Upper lobe of left lung (tissue), 6 donors: ENCODE results near the gene TENM4. TPM values are rescaled to one million over a fixed set of nuclear protein-coding genes. Genes with fewer than 3 reads are reported as not detected.
A peak's percentile ranks its signal among the peaks of the same experiment; 100 is the strongest.

Experiments
- ATAC-seq, 2 donors: fragments of 200-7000 bp; cut with Tn5 transposase; one replicate each; pipeline ENCODE4 v1.9.1; 2022; ENCODE audit warnings: mild to moderate bottlenecking in 2 of 2, moderate library complexity in 2 of 2; ENCODE audit not compliant: low FRiP score in 2 of 2
- DNase-seq, 2 donors: peaks; one replicate each; pipeline ENCODE4 v3.0.0-alpha.2; 2019 to 2020
- H3K27ac ChIP-seq, 4 donors: fragments of 200-600 bp; sonication (generic); one replicate each; pipeline ENCODE4 v1.5.1; 2016 to 2019
- H3K27me3 ChIP-seq, 4 donors: fragments of 200-600 bp; sonication (generic); one replicate each; pipeline ENCODE4 v1.5.1; 2017 to 2019
- H3K36me3 ChIP-seq, 4 donors: fragments of 200-600 bp; sonication (generic); one replicate each; pipeline ENCODE4 v1.5.1; 2016 to 2019
- H3K4me1 ChIP-seq, 4 donors: fragments of 200-600 bp; sonication (generic); one replicate each; pipeline ENCODE4 v1.5.1; 2018 to 2019
- H3K4me3 ChIP-seq, 4 donors: fragments of 200-600 bp; sonication (generic); one replicate each; pipeline ENCODE4 v1.5.1; 2017 to 2019; ENCODE audit warnings: mild to moderate bottlenecking in 2 of 4, moderate library complexity in 1 of 4
- H3K9me3 ChIP-seq, 4 donors: fragments of 200-600 bp; sonication (generic); one replicate each; pipeline ENCODE4 v1.5.1; 2018 to 2019
- CTCF ChIP-seq, 6 experiments: fragments of 450-650 bp in 4 of 6; fragments of 200-600 bp in 2 of 6; sonication (generic) in 2 of 6; IDR thresholded peaks; one replicate each; pipeline ENCODE4 v1.5.1; 2016 to 2019; ENCODE audit warnings: antibody characterized with exemption in 6 of 6
- EP300 ChIP-seq, 4 donors: sonication (generic); formaldehyde crosslinking; IDR thresholded peaks; one replicate each; pipeline ENCODE4 v1.5.1; 2017; ENCODE audit warnings: antibody characterized with exemption in 4 of 4, control low read depth in 2 of 4
- POLR2A ChIP-seq, 4 donors: fragments of 450-650 bp; IDR thresholded peaks; one replicate each; pipeline ENCODE4 v1.5.1; 2016 to 2017; ENCODE audit warnings: antibody characterized with exemption in 4 of 4, mild to moderate bottlenecking in 2 of 4
- POLR2AphosphoS5 ChIP-seq, 2 donors: sonication (generic); formaldehyde crosslinking; IDR thresholded peaks; one replicate each; pipeline ENCODE4 v1.5.1; 2017; ENCODE audit warnings: antibody characterized with exemption in 2 of 2
- WGBS, 2 donors: methylation state at CpG; one replicate each; pipeline ENCODE4 v1.1.5; 2017 to 2018; 5-methylcytosine and 5-hydroxymethylcytosine counted together
- total RNA-seq, 6 donors: library from RNA; depleted of rRNA in 4 of 6; stranded (reverse); fragments of >200 nt in 4 of 6; gene quantifications; one replicate each; pipeline versions ENCODE4 v1.1.0 to v1.2.1, GENCODE V29; 2016 to 2021
- donor health status: DM: no; HTN: no; CAD: no; lungs with moderate emphysema.
- donor health status: DM: no; HTN: yes; CAD: no; lungs with severe emphysema.

Gene TENM4
- total RNA-seq, 6 donors from 2014 or later: 0.11 to 20.0 (median 3.7) TPM

DNA sequence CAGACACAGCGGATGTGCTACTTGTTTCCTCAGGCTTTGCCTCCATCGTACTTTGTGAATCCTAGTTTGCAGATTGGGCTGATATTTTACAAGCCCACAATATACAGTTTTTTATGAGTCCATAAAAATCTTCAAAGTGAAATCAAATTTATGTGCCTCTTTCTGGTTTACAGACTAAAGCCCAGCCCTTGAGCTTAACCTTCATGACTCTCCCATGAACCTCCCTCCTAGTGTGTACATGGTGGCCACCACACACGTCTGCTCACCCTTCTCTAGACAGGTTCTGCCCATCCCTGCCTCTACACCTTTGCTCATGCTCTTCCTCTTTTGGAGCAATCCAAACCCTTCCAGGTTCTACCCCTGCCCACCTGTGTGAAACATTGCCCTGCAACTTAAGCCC, 129.4 kb downstream of the TENM4 start:
- Histone ChIP-seq H3K4me1 (no peaks in the 10 kb centered on the region), H3K27me3 (no peaks in the 10 kb centered on the region), H3K4me3 (no peak overlapping the region), H3K36me3 (no peaks in the 10 kb centered on the region), H3K9me3 (no peaks in the 10 kb centered on the region), H3K27ac (no peak overlapping the region)
- TF ChIP-seq CTCF (IDR thresholded peaks at IDR 0.05) (no peak), EP300 (IDR thresholded peaks at IDR 0.05) (no peak), POLR2A (IDR thresholded peaks at IDR 0.05) (no peak), POLR2AphosphoS5 (IDR thresholded peaks at IDR 0.05) (no peak)
- 89 to 92% methylated on average over 3 of the region's 3 CpGs for WGBS, 2 donors
- no peak for DNase-seq
- ATAC-seq: no peak

GRCh38 chr11:79309407-79309806, 131.4 kb downstream of the TENM4 start:
- H3K27ac ChIP-seq: no peak overlapping the region
- no peaks in the 10 kb centered on the region for H3K36me3 ChIP-seq
- TF ChIP-seq POLR2AphosphoS5 (IDR thresholded peaks at IDR 0.05) (no peak), CTCF (IDR thresholded peaks at IDR 0.05) (no peak), POLR2A (IDR thresholded peaks at IDR 0.05) (no peak), EP300 (IDR thresholded peaks at IDR 0.05) (no peak)
- no peaks in the 10 kb centered on the region for H3K4me1 ChIP-seq
- H3K9me3 ChIP-seq: no peaks in the 10 kb centered on the region
- H3K27me3 ChIP-seq: no peaks in the 10 kb centered on the region
- 42 to 54% methylated on average over 5 of the region's 5 CpGs for WGBS, 2 donors
- DNase-seq: no peak
- ATAC-seq: no peak
- no peak overlapping the region for H3K4me3 ChIP-seq

DNA sequence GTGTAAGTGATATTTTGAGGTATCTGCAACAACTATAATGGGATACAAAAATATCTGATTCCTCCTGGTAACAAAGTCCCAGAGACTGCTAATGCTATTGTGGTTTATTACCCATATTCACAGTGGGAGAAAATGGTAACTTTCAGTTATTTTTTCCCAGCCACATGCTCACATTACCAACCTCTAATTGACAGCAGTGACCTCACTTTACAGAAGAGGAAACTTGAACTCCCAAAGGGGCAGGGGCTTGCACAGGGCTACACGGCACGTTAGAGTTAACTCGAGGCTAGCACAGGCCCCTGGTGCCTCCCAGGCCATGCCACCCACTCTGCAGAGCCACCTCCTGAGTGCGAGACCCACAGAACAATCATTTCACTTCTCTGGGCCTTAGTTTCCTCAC, 132.4 kb downstream of the TENM4 start:
- H3K4me3 ChIP-seq: no peak overlapping the region
- no peak overlapping the region for H3K27ac ChIP-seq
- WGBS, 2 donors: 77 to 86% methylated on average over 4 of the region's 4 CpGs
- no peaks in the 10 kb centered on the region for H3K4me1 ChIP-seq
- no peaks in the 10 kb centered on the region for H3K36me3 ChIP-seq
- ATAC-seq (no peak), DNase-seq (no peak)
- TF ChIP-seq CTCF (IDR thresholded peaks at IDR 0.05) (no peak), EP300 (IDR thresholded peaks at IDR 0.05) (no peak), POLR2A (IDR thresholded peaks at IDR 0.05) (no peak), POLR2AphosphoS5 (IDR thresholded peaks at IDR 0.05) (no peak)
- no peaks in the 10 kb centered on the region for H3K27me3 ChIP-seq
- H3K9me3 ChIP-seq: no peaks in the 10 kb centered on the region

DNA sequence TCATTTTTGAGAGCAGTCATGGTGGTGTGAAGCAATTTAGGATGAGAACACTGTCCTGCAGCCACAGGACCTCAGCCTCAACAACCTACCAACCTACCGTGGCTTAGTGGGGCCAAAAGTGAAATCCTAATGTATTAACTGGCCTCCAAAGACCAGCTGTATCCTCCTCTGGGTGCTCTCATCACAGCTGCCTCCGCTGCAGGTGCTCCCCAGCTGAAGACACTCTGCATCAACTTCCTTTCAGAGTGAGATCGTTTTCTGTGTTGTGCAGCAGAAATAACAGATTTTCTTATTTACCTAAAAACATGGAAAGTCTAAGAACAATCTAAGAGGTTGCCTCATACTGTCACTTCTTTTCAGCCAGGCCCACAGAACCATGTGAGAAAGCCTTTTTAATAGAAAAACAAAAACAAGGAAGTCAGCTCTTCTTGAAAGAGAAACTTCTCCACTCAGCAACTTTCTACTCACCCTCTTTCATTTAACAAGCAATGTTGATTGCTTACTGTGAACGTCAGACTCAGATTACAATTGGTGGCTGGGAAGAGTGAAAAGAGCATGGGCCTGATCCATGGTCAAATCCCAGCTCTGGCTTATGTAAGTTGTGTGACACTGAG, 136.1 kb downstream of the TENM4 start:
- ATAC-seq (peak in 1 of 2 donors; percentile 30), DNase-seq (no peak)
- H3K36me3 ChIP-seq: no peaks in the 10 kb centered on the region
- no peak overlapping the region for H3K4me3 ChIP-seq
- H3K4me1 ChIP-seq: no peaks in the 10 kb centered on the region
- no peak for TF ChIP-seq POLR2AphosphoS5 (IDR thresholded peaks at IDR 0.05)
- no peak for TF ChIP-seq EP300 (IDR thresholded peaks at IDR 0.05)
- no peak for TF ChIP-seq CTCF (IDR thresholded peaks at IDR 0.05)
- no peak for TF ChIP-seq POLR2A (IDR thresholded peaks at IDR 0.05)
- WGBS, 2 donors: 61 to 63% methylated on average over 4 of the region's 4 CpGs
- no peak overlapping the region for H3K27ac ChIP-seq
- H3K9me3 ChIP-seq: no peaks in the 10 kb centered on the region
- H3K27me3 ChIP-seq: no peaks in the 10 kb centered on the region

DNA sequence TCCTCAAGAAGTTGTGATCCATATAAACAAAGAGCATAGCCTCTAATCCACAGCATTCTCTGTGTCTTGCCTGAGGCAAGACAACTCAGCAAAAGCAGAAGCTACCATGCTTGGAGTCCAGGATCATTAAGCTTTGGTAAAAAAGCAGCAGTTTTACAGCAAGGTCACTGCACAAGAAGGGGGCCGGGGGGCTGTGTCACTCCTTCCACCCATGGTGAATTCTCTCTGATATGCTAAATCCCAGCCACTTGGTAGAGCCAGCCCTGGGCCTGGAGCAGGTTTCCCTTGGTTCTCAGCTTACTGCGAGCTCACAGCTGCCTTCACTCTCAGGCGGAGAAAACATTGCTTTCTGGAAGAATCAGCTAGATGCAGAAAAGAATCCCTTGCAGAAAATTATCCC, 144.7 kb downstream of the TENM4 start:
- H3K4me1 ChIP-seq: no peaks in the 10 kb centered on the region
- no peak overlapping the region for H3K27ac ChIP-seq
- DNase-seq (no peak), ATAC-seq (no peak)
- H3K9me3 ChIP-seq: no peaks in the 10 kb centered on the region
- H3K27me3 ChIP-seq: no peaks in the 10 kb centered on the region
- no peak overlapping the region for H3K4me3 ChIP-seq
- TF ChIP-seq POLR2A (IDR thresholded peaks at IDR 0.05) (no peak), EP300 (IDR thresholded peaks at IDR 0.05) (no peak), CTCF (IDR thresholded peaks at IDR 0.05) (no peak), POLR2AphosphoS5 (IDR thresholded peaks at IDR 0.05) (no peak)
- H3K36me3 ChIP-seq: no peaks in the 10 kb centered on the region
- WGBS, 2 donors: 54 to 75% methylated on average over 2 to 3 of the region's 3 CpGs
